Uterus (tissue), 2 donors: Measurements from ENCODE around the gene CDK2.

ENCODE experiments used
- CTCF ChIP-seq, 4 experiments: fragments of 200-600 bp in 2 of 4; fragments of 450-650 bp in 2 of 4; sonication (generic) in 2 of 4; IDR thresholded peaks; one replicate each; pipeline ENCODE4 v1.5.1; 2016 to 2019; ENCODE audit warnings: antibody characterized with exemption in 4 of 4, mild to moderate bottlenecking in 2 of 4, moderate library complexity in 1 of 4
- POLR2A ChIP-seq, 2 donors: fragments of 450-650 bp; IDR thresholded peaks; one replicate each; pipeline ENCODE4 v1.6.1; 2016; ENCODE audit warnings: antibody characterized with exemption in 2 of 2, mild to moderate bottlenecking in 1 of 2, moderate library complexity in 1 of 2

GRCh38 chr12:55925371-55925770 is 41.3 kb upstream of the CDK2 start:
- TF ChIP-seq POLR2A (IDR thresholded peaks at IDR 0.05): no peak
- no peak for TF ChIP-seq CTCF (IDR thresholded peaks at IDR 0.05)
